Measurements from ENCODE around the gene CNTNAP1.
"Not testable (repeated sequence)": the region's sequence is repeated elsewhere in the genome, so short reads cannot be mapped to it uniquely, and the experiment has no call there.

Gene CNTNAP1

DNA sequence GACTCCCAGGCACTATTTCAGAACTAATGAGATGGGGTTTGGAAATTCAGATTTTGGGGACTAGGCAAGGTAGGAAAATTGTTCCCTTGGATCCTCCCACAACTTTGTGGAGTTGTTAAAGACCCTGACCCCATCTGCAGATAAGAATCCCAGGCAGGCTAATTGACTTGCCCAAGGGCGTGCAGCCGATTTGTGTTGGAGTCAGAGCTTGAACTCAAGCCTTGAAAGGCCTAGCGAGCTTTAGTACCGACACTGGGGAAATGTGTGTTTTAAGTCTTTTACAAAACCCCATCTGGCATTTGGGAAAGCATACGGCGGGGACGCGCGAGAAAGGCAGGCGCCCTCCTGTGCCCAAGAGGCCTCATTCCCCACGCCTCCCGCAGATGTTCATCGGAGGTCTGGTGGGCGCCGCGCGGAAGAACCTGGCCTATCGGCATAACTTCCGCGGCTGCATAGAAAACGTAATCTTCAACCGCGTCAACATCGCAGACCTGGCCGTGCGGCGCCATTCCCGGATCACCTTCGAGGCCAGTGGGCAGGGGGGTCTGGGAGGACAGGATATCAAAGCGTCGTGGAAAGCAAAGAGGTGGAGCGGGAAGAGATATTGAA is 4.3 kb downstream of the CNTNAP1 start:
- no peak for DNase-seq

DNA sequence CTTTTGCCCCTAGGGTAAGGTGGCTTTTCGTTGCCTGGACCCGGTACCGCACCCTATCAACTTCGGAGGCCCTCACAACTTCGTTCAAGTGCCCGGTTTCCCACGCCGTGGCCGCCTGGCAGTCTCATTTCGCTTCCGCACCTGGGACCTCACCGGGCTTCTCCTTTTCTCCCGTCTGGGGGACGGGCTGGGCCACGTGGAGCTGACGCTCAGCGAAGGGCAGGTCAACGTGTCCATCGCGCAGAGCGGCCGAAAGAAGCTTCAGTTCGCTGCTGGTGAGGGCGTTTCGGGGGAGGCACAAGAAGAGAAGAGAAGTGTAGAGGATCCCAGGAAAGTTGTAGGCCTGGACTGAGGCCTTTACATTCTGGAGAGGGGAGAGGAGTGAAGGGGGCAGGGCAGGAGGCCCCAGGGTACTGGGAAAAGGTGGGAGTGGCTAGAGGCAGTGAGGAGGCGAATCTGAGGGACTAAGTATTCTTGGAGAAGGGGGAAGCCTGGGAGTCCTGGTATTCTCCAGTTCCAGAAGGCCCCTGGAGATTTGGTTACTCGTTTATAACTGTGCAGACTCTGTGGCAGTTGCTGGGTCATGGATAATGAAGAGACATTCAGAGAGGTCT is 5.5 kb downstream of the CNTNAP1 start:
- DNase-seq = no peak

DNA sequence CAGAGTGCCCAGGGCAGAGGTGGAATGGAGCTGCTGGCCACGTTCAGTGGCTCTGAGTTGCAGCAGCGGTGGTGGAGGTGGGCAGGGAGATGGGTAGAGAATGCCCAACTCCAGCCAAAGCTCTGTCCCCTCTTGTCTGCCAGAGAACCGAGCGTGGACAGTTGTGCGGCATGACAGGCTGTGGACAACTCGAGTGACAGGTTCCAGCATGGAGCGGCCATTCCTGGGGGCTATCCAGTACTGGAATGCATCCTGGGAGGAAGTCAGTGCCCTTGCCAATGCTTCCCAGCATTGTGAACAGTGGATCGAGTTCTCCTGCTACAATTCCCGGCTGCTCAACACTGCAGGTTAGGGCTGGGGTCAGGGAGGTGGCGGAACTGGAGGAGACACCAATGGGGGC is 8.3 kb downstream of the CNTNAP1 start:
- DNase-seq = no peak

DNA sequence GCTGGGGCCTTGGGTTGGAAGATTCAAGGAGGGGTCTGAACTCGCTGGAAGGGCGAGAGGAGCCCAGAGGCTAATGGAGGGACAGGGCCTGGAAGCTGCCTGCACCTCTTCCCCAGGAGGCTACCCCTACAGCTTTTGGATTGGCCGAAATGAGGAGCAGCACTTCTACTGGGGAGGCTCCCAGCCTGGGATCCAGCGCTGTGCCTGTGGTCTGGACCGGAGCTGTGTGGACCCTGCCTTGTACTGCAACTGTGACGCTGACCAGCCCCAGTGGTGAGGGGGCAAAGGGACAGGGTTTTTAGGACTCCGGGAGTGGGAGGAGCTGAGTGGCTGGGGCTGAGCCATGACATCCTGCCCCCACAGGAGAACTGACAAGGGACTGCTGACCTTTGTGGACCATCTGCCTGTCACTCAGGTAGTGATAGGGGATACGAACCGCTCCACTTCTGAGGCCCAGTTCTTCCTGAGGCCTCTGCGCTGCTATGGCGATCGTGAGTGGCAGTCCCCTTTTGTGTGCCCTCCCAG is 8.8 kb downstream of the CNTNAP1 start:
- DNase-seq = no peak

DNA sequence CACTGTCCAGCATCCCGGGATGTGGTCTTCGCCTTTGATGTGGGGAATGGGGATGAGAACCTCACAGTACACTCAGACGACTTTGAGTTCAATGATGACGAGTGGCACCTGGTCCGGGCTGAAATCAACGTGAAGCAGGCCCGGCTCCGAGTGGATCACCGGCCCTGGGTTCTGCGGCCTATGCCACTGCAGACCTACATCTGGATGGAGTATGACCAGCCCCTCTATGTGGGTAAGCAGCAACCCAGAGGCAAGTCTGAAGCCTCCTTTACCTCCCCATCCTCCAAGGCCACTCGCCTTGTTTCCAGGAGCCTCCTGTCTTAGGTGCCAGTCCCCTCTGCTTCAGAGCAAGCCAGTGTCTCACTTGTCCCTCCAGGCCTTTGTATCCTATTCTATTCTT is 10.2 kb downstream of the CNTNAP1 start:
- no peak for DNase-seq

DNA sequence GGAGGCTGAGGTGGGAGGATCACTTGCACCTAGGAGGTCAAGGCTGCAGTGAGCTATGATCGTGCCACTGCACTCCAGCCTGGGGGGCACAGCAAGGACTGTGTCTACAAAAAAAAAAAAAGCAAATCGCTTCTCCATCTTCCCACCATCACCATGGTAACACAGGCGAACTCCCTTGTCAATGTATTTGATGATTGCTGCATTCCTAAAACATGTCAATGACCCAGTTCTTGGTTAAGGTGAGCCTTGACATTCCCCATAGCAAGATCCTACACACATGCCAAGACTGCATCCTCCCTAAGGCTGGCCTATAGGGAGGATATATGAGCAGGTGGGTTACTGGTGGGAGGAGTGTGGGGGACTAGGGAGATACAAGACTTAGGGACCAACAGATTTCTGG is 12.2 kb downstream of the CNTNAP1 start:
- DNase-seq = no peak

DNA sequence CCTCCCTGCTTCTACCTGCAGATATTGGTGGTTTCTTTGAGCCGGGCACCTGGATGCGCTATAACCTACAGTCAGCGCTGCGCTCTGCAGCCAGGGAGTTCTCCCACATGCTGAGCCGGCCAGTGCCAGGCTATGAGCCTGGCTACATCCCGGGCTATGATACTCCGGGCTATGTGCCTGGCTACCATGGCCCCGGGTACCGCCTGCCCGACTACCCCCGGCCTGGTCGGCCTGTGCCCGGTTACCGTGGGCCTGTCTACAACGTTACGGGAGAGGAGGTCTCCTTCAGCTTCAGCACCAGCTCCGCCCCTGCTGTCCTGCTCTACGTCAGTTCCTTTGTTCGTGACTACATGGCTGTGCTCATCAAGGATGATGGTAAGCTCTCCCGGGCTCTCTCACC is 13.2 kb downstream of the CNTNAP1 start:
- no peak for DNase-seq

DNA sequence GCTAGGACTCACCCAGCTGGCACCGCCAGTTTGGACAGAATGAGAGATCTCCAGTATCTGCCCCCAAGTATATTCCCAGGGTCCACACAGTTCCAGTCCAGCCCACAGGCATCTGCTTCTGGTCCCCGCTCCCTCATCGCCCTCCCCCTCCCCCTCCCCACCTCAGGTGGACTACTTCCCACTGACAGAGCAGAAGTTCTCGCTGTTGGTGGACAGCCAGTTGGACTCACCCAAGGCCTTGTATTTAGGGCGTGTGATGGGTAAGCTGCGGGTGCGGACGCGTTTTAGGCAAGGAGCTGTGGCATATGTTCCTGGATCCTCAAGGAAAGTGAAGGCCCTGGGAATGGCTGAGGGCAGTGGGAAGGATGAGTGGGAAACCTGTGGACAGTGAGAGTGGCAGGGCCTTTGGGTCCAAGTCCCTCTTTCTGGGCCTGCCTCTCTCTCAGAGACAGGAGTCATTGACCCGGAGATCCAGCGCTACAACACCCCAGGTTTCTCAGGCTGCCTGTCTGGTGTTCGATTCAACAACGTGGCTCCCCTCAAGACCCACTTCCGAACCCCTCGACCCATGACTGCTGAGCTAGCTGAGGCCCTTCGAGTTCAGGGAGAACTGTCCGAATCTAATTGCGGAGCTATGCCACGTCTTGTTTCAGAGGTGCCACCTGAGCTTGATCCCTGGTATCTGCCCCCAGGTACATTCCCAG is 14.9 kb downstream of the CNTNAP1 start:
- no peak for DNase-seq

DNA sequence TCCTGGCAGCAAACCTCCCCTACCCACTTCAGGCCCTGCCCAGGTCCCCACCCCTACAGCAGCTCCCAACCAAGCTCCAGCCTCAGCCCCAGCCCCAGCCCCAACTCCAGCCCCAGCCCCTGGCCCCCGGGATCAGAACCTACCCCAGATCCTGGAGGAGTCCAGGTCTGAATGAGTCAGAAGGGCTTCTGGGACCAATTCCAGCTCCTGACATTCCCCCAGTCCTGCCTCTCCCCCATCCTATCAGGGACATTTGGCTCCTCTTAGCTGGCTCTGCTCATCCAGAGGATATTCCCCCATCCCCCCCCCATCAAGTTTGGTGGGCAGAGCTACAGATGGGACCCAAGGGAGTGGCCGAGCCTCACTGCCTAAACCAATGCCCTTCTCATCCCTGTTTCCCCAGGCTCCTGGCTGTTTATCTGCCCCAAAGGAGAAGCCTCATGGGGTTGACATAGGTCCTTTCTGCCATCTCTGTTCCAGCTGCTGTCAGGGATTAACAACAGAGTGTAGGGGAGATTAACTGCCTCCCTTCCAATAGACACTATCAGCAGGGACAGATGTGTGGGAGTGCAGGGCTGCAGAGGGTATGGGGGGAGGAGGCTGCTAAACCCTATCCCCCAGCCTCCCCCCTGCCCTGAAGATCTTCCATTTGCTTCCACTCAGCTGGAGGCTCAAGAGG is 16.5 kb downstream of the CNTNAP1 start:
- DNase-seq = no peak

DNA sequence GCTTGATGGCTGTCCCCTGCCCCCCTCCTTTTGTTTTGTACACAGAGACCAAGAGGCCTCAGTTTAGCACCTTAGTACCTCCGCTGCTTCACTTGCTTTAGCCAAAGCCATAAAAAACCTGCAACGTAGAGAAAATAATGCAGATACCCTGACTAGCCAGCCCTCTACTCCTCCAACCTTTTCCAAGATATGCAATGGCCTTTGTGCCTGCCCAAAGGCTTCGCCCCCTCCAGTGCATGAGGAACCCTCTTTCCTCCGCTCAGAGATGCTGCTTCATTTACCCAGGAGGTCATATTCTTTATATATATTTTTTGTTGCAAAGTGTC is 17.0 kb downstream of the CNTNAP1 start:
- no peak for DNase-seq

DNA sequence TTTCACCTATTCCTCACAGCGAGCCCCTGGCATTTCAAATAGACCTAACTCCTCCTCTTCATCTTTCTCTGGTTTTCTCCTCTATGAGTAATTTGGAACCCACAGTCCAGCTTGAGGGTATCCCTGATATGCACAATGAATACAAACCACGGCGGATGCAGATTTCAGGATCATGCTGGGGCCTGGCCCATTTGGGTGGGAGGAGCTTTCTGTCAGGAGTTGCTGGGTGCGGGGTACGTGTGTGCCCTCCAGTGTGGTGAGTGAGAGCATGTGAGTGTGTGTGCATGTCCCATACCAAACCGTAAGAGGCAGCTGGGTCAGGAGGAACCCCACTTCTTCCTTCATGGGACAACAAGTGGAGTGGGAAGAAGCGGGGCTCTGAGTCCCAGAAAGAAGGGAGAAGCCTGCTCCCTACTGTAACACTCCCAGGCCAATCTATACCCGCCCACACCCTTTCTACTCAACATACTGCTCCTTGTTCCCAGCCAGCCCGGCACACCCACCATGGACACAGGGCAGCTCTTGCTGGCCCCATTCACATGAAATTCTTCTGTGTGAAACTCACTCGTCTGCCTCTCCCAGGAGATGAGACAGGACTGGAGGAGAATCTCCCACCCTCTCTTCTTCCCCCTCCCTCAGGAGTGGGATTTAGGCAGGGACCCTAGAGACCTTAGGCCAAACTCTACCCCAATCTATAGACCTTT is 18.4 kb downstream of the CNTNAP1 start:
- no peak for DNase-seq

DNA sequence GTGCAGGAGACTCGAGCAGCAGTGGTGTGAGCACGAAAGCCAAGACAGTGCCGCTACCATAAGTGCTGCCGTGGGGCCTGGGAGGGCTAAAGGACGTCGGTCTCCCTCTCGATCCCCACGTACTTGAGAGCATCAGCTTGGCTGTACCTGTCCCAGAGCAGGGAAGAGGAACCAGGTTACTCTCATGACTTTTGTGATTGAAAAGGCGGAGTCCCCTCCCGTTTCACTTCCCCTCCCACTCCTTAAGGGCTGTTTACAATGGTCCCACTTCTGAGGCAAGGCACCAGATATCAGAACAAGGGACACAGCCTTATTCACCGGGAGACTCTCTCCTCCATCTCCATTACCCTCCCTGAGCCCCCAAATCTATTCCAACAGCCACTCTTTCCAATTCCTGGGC is 20.1 kb downstream of the CNTNAP1 start:
- no peak for DNase-seq

DNA sequence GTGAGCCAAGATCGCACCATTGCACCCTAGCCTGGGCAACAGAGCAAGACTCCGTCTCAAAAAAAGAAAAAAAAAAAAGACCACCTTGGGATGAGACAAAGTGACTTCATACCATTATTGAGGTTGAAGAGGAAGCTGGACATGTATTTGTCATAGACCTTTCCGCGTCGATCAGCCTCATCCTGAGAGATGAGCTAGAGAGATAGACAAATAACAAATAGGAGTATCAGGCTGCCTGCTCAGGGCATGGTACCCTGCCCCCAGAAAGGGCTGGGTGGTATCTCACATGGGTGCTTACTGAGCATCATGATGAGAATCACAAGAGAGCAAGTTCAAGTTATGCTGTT is 22.1 kb downstream of the CNTNAP1 start:
- no peak for DNase-seq

DNA sequence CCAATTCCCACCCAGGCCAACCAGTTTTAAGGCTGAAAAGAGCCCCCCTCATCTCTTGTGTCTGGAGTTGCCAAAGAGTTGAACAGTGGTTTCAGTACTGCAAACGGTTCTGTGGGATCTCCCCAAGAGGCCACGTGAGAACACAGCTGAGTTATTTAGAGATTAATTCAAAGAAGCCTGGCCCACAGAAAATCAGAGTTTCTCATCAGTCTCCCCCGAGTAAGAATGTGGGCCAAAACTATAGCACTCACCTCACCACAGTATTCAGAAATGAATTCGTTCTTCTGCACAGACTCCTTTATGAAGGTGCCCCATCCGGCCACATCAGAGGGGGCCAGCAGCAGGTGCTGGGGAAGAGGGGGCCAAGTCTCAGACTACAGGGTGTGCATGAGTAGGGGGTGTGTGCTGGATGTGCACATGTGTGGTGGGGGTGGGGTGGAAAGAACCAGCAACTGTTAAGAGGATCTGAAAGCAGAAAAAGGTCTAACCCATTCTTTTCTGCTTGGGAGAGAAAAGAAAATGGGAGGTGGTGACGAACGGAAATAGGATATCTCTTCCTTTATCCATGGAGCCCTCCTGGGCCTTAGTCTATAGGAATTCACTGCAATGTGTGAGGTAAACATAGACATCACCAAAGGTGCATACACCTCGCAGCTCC is 22.6 kb downstream of the CNTNAP1 start:
- no peak for DNase-seq

DNA sequence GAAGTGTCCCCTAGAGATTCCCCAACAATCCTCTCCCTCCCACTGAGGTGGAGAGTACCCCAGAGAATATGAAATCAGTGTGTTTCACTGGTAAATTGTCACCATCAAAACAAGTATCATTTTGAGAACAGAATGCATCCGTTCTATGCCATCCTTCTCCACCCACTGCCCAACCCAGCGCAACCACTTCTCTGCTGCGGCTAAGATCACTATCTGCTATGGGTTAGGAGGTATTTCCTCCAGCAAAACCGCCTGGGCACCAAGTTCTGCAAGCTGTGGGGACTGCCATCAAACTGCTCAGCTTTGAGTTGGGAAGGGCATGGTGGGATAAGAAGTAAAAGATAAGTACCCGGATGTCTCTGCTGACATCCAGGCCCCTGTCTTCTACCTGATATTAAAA is 24.4 kb downstream of the CNTNAP1 start:
- no peak for DNase-seq

DNA sequence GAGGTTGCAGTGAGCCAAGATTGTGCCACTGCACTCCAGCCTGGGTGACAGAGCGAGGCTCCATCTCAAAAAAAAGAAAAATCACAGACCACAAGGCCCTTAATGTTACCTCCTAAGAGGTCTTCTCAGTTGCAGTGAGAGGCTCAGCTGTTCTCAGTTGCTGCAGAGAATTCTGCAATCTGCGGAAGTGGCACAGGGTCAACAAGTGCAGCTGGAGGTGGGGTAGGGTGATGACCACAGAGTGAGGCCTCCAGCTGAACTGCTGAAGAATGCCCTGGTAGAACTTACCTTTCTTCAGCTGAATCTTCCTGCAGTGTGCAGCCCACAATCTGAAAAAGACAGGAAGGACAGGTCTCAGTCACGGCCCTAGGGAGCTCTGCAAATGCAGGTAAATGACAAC is 26.3 kb downstream of the CNTNAP1 start:
- DNase-seq = no peak

DNA sequence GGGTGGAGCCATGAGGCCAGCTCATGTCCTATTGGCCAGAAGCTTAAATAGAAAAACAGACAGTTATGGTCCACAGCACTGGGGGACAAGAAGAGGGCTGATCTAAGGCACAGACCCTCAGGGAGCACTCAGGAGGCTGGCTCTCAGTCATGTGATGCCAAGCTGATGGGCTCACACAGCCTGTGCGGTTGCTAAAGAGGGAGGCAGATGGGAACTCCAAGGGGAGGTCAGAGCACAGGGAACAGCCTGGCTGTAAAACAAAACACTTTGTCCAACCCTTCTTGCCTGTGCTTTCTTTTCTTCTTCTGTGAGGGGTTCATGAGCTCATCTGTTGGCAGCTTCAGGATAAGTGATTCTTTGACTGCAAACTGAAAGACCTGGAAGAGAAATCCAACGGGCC is 27.2 kb downstream of the CNTNAP1 start:
- DNase-seq = no peak

DNA sequence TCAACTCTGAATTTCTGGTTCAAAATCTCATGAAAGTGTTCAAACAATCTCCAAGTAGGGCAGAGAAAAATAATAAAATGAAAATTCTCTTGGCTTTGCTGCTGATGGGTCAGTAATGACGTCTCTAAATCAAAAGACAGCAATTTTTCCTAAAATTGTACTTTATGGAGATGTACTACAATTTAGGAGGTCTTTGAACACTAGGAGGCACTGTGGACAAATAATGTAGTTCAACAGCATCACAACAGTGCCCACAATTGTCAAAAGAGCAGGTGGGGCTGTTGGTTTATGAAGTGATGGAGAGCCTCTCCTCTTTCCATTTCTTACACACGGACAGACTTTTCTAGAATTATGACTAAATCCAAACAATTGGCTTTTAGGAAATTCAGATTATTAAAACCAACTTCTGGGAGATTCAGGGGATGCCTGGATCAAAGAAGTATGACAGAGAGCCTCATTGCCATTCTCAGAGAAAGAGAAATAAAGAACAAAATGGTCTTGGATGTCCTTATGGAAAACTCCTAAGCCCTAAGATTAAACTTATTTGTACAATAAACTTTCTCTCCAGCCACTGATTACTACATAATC is 38.8 kb downstream of the CNTNAP1 start:
- peak; percentile 76 to 83 for DNase-seq

DNA sequence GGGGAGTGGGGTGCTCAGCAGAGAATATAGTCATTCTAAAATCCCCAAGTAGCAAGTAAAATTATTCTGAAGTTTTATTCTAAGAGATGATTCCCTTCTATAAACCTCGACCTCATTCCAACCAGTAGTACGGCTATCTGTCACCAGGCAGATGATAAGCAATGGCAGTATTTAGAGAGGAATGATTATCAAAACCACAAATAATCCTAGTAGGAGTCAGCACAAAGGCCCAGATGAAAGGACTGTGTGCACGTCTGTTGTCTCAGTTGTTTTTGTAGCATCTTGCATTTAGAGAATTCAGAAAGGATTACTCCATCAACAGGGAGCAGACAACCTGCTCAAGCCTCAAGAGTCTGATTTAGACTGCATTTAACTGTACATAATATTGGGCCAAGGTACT is 41.3 kb downstream of the CNTNAP1 start:
- DNase-seq = no peak

DNA sequence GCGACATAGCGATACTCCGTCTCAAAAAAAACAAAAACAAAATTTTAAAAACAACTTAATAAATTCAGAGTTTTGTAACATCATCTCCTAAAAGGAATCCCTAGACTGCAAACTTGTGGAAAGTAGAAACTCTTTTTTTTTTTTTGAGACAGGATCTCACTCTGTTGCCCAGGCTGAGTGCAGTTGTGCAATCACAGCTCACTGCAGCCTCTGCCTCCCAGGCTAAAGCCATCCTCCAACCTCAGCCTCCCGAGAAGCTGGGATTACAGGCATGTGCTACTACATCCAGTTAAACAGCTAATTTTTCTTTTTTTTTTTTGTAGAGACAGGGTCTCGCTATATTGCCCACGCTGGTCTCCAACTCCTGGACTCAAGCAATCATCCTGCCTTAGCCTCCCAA is 42.8 kb downstream of the CNTNAP1 start:
- DNase-seq = no peak

DNA sequence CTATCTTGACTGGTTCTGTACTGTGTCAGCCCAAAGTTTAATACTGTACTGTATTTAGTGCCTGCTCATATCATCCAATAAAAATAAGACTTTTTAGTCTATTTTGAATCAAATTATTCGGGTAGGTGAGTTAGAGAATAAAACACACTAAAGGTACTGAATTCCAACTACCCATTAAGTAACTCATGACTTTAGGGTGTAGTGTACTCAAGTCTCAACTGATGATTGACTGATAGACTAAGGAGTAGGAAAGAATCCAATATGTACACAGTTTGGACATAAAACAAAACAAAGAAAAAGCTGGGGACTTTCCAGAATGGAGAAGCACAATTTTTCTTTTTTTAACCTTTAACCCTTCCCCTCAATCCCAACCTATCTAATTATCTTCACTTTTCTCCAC is 58.4 kb downstream of the CNTNAP1 start:
- no peak for DNase-seq

DNA sequence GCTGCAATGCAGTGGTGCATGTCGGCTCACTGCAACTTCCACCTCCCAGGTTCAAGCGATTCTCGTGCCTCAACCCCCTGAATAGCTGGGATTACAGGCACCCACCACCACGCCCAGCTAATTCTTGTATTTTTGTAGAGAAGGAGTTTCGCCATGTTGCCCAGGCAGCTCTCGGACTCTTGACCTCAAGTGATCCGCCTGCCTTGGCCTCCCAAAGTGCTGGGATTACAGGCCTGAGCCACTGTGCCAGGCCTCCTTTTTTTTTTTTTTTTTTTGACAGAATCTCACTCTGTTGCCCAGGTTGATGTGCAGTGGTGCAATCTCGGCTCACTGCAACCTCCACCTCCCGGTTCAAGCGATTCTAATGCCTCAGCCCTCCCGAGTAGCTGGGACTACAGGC is 60.6 kb downstream of the CNTNAP1 start:
- DNase-seq = not testable (repeated sequence)

Data from NCI-H2081 (cell line).